Measurements from ENCODE around the gene ZKSCAN7.

The ZKSCAN7 gene

DNA sequence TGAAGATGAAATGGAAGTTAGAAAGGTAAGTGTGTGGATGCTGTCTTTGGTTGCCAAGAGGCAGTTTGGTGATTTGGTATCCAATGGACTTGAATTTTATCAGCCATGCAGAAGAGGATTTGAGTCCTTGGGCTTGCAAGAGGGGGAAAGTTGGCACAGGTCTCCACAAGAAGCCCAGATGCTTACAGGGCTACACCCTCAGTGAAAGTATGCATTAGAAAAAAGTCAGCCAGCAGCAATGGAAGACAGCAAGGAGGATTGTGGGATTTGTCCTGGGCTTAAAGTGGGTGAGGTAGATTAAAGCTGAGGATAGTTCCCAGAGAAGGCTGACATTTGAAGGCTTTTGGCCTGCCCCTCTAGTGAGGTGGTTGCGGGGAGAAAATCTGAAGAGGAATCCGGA, 46.8 kb downstream of the ZKSCAN7 start:
- Histone ChIP-seq H3K4me3 (ENCODE audit: low read length in 2 of 2) (no peak overlapping the region), H3K27ac (ENCODE audit: low read length) (no peak overlapping the region), H3K9ac (ENCODE audit: low read length in 2 of 2) (no peak overlapping the region), H3K9me3 (ENCODE audit: control insufficient read depth in 2 of 2, low read length in 2 of 2) (peaks cover 0 to 6% of the 10 kb centered on the region in 2 donors), H3K4me1 (ENCODE audit: control insufficient read depth, insufficient read depth, low read length) (no peaks in the 10 kb centered on the region), H3K27me3 (ENCODE audit: control insufficient read depth in 1 of 2, insufficient read depth in 2 of 2, low read length in 2 of 2) (no peaks in the 10 kb centered on the region), H3K36me3 (ENCODE audit: control insufficient read depth in 2 of 2, insufficient read depth in 2 of 2, low read length in 2 of 2) (peaks cover 2 to 10% of the 10 kb centered on the region in 2 donors)

DNA sequence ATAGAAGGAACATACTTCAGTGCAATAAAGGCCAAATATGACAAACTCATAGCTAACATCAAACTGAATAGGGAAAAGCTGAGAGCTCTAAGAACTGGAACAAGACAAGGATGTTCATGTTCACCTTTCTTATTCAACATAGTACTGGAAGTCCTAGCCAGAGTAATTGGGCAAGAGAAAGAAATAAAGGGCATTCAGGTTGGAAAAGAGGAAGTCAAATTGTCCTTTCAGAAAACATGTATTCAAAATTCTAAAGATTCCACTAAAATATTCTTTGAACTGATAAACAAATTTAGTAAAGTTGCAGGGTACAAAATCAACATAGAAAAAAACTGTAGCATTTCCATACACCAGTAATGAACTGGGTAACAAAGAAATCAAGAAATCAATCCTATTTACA, 57.7 kb downstream of the ZKSCAN7 start:
- no peak overlapping the region for H3K27ac ChIP-seq (ENCODE audit: low read length)
- no peaks in the 10 kb centered on the region for H3K4me1 ChIP-seq (ENCODE audit: control insufficient read depth, insufficient read depth, low read length)
- H3K4me3 ChIP-seq (ENCODE audit: low read length in 2 of 2) = no peak overlapping the region
- H3K9me3 ChIP-seq (ENCODE audit: control insufficient read depth in 2 of 2, low read length in 2 of 2) = no peaks in the 10 kb centered on the region
- H3K27me3 ChIP-seq (ENCODE audit: control insufficient read depth in 1 of 2, insufficient read depth in 2 of 2, low read length in 2 of 2) = no peaks in the 10 kb centered on the region
- no peak overlapping the region for H3K9ac ChIP-seq (ENCODE audit: low read length in 2 of 2)
- H3K36me3 ChIP-seq (ENCODE audit: control insufficient read depth in 2 of 2, insufficient read depth in 2 of 2, low read length in 2 of 2) = no peaks in the 10 kb centered on the region
